Measurements from ENCODE around the gene FAM181A.

DNA sequence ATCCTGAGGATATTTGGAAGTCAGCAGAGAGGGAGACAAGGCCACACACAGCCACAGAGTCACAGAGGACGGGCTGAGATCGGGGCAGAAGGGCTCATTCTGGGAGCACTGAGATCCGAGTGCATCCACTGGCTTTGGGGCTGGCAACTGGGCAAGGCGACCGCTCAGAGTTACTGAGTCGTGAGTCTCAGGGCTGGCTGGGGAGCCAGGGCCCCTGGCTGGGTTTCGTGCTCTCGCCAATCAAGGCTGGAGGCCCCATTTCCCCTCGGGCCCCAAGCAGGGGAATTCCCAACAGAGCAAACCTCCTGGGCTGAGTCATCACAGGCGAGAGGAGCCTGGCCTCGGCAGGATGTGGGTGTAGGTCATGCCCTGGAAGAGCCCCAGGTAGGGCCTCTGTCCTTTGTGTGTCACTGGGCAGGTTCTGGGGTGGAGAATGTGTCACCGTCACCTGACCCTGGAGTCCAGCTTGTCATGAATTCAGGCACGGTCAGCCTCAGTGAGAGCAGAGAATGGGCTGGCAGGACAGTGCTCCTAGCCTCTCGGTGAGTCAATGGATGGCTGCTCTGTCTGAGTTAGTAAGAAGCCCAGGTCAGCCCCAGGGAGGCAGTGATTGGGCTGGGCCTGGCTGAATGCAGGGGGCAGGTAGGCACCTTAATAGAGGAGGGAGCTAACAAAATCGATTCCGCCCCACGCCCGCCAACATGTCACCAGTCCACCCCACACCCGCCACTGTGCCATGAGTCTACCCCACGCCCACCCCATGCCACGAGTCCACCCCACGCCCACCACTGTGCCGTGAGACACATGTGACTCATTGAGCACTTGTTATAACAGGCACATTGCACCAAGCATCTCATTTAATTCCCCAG lies 32.3 kb downstream of the FAM181A start:
- TF ChIP-seq, protein P1, sequence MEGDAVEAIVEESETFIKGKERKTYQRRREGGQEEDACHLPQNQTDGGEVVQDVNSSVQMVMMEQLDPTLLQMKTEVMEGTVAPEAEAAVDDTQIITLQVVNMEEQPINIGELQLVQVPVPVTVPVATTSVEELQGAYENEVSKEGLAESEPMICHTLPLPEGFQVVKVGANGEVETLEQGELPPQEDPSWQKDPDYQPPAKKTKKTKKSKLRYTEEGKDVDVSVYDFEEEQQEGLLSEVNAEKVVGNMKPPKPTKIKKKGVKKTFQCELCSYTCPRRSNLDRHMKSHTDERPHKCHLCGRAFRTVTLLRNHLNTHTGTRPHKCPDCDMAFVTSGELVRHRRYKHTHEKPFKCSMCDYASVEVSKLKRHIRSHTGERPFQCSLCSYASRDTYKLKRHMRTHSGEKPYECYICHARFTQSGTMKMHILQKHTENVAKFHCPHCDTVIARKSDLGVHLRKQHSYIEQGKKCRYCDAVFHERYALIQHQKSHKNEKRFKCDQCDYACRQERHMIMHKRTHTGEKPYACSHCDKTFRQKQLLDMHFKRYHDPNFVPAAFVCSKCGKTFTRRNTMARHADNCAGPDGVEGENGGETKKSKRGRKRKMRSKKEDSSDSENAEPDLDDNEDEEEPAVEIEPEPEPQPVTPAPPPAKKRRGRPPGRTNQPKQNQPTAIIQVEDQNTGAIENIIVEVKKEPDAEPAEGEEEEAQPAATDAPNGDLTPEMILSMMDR (IDR thresholded peaks at IDR 0.05; ENCODE audit: insufficient read depth, low read length, poor library complexity, severe bottlenecking) = no peak
- no peak for TF ChIP-seq EZH2phosphoT487 (conservative IDR thresholded peaks at IDR 0.05; ENCODE audit: low read length)
